GM18511 (cell line): Measurements from ENCODE around the gene PSMB7.
"Not testable (repeated sequence)": the region's sequence is repeated elsewhere in the genome, so short reads cannot be mapped to it uniquely, and the experiment has no call there.

Source experiments
- ATAC-seq: cut with Tn5 transposase; IDR thresholded peaks from one replicate; pipeline ENCODE4 v1.9.1; 2021; ENCODE audit warnings: mild to moderate bottlenecking, moderate library complexity; ENCODE audit not compliant: unreplicated experiment

Gene PSMB7

GRCh38 chr9:124443625-124444024 lies 28.4 kb upstream of the PSMB7 start:
- ATAC-seq, result no peak

- no peak for ATAC-seq
These were observed 27.6 kb upstream of the PSMB7 start for GRCh38 chr9:124442826-124443225.

GRCh38 chr9:124442379-124442778 lies 27.1 kb upstream of the PSMB7 start:
- no peak for ATAC-seq

GRCh38 chr9:124441291-124441690 lies 26.0 kb upstream of the PSMB7 start:
- ATAC-seq, result no peak

- no peak for ATAC-seq
These were observed 25.5 kb upstream of the PSMB7 start for GRCh38 chr9:124440786-124441185.

GRCh38 chr9:124439686-124440243 lies 24.5 kb upstream of the PSMB7 start:
- ATAC-seq, result no peak

- no peak for ATAC-seq
These were observed 23.8 kb upstream of the PSMB7 start for GRCh38 chr9:124439086-124439485.

- no peak for ATAC-seq
These were observed 22.8 kb upstream of the PSMB7 start for GRCh38 chr9:124438091-124438490.

- no peak for ATAC-seq
These were observed 21.8 kb upstream of the PSMB7 start for GRCh38 chr9:124437086-124437485.

- no peak for ATAC-seq
These were observed 21.1 kb upstream of the PSMB7 start for GRCh38 chr9:124436320-124436719.

GRCh38 chr9:124429530-124429867 lies 14.3 kb upstream of the PSMB7 start:
- no peak for ATAC-seq

- ATAC-seq, result no peak
These were observed 13.7 kb upstream of the PSMB7 start for GRCh38 chr9:124428751-124429529.

GRCh38 chr9:124427281-124427680 lies 12.0 kb upstream of the PSMB7 start:
- ATAC-seq, result no peak

- no peak for ATAC-seq
These were observed 11.1 kb upstream of the PSMB7 start for GRCh38 chr9:124426361-124426760.

GRCh38 chr9:124425733-124426132 lies 10.5 kb upstream of the PSMB7 start:
- not testable (repeated sequence) for ATAC-seq

- ATAC-seq, result no peak
These were observed 8.3 kb upstream of the PSMB7 start for GRCh38 chr9:124423591-124423990.

- no peak for ATAC-seq
These were observed 7.9 kb upstream of the PSMB7 start for GRCh38 chr9:124423155-124423554.

- ATAC-seq, result no peak
These were observed 5.8 kb upstream of the PSMB7 start for GRCh38 chr9:124420991-124421543.

GRCh38 chr9:124419832-124420489 lies 4.7 kb upstream of the PSMB7 start:
- no peak for ATAC-seq

- no peak for ATAC-seq
These were observed 726 bp upstream of the PSMB7 start for GRCh38 chr9:124415852-124416484.

GRCh38 chr9:124414612-124415011 lies 630 bp downstream of the PSMB7 start:
- ATAC-seq, result no peak

GRCh38 chr9:124412228-124412575 lies 3.0 kb downstream of the PSMB7 start:
- no peak for ATAC-seq
